B cell (primary cell): ENCODE results near the gene PAQR4.

Source experiments
- CTCF ChIP-seq: fragments of 200-600 bp; IDR thresholded peaks from one replicate; pipeline ENCODE4 v1.8.0; 2022; ENCODE audit warnings: antibody characterized with exemption, mild to moderate bottlenecking
- EZH2 ChIP-seq: IDR thresholded peaks from 2 replicates; pipeline ENCODE4 v1.6.1; 2012; ENCODE audit warnings: borderline replicate concordance, low read depth, mild to moderate bottlenecking, moderate library complexity, low read length; ENCODE audit not compliant: insufficient read depth, poor library complexity, severe bottlenecking

- TF ChIP-seq CTCF: no peak
- TF ChIP-seq EZH2: no peak
These were observed 51.7 kb downstream of the PAQR4 start for GRCh38 chr16:3020604-3021448.
